ENCODE data around the gene MLIP. TPM values are rescaled to one million over a fixed set of nuclear protein-coding genes. Genes with fewer than 3 reads are reported as not detected.

The MLIP gene
- total and polyA plus RNA-seq, 10 donors = 0.02 to 0.30 (median 0.07) TPM; not detected in 6

DNA sequence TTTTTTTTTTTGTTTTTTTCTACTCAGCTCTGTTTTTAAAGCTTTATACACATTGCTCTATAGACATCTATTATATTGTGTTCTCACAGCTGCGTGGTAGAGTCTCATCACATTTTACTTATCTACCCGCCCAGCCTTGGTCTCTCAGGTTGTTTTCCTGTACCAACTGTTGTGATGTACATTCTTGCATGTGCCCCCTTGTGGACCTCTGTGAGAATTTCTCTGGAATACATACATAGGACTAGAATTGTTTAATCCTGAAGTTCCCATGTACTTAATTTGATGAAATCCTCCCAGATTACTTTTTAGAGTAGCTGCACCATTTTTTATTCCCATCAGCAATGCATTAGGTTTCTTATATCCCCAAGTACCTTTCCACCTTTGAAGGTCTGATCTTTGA, 156.6 kb downstream of the MLIP start:
- H3K27ac ChIP-seq = no peak overlapping the region
- no peaks in the 10 kb centered on the region for H3K9me3 ChIP-seq
- no peaks in the 10 kb centered on the region for H3K27me3 ChIP-seq (replicated peaks in 1 of 7)
- TF ChIP-seq, protein P1, sequence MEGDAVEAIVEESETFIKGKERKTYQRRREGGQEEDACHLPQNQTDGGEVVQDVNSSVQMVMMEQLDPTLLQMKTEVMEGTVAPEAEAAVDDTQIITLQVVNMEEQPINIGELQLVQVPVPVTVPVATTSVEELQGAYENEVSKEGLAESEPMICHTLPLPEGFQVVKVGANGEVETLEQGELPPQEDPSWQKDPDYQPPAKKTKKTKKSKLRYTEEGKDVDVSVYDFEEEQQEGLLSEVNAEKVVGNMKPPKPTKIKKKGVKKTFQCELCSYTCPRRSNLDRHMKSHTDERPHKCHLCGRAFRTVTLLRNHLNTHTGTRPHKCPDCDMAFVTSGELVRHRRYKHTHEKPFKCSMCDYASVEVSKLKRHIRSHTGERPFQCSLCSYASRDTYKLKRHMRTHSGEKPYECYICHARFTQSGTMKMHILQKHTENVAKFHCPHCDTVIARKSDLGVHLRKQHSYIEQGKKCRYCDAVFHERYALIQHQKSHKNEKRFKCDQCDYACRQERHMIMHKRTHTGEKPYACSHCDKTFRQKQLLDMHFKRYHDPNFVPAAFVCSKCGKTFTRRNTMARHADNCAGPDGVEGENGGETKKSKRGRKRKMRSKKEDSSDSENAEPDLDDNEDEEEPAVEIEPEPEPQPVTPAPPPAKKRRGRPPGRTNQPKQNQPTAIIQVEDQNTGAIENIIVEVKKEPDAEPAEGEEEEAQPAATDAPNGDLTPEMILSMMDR (IDR thresholded peaks at IDR 0.05 in 8 of 11, conservative IDR thresholded peaks at IDR 0.05 in 3 of 11) = peak in 1 of 11 experiments; percentile 9
- TF ChIP-seq POLR2A (IDR thresholded peaks at IDR 0.05) (no peak), POLR2AphosphoS5 (IDR thresholded peaks at IDR 0.05) (no peak)
- WGBS, 5 donors = 35 to 54% (median 46%) methylated on average over 2 of the region's 2 CpGs
- no peaks in the 10 kb centered on the region for H3K4me1 ChIP-seq
- intact Hi-C loops (cut with DNase I; ENCODE audit: low total_unique reads) = no loop called here
- DNase-seq = no peak
- H3K4me3 ChIP-seq = no peak overlapping the region
- no peaks in the 10 kb centered on the region for H3K36me3 ChIP-seq

- intact Hi-C loops (cut with DNase I; ENCODE audit: low total_unique reads) = no loop called here
- Histone ChIP-seq H3K9me3 (no peaks in the 10 kb centered on the region), H3K4me1 (no peaks in the 10 kb centered on the region), H3K27me3 (replicated peaks in 1 of 7) (no peaks in the 10 kb centered on the region), H3K27ac (no peak overlapping the region), H3K4me3 (no peak overlapping the region), H3K36me3 (no peaks in the 10 kb centered on the region)
- no peak for DNase-seq
- TF ChIP-seq POLR2AphosphoS5 (IDR thresholded peaks at IDR 0.05) = no peak
- TF ChIP-seq POLR2A (IDR thresholded peaks at IDR 0.05) = no peak
- TF ChIP-seq, protein P1 (IDR thresholded peaks at IDR 0.05 in 8 of 11, conservative IDR thresholded peaks at IDR 0.05 in 3 of 11) = no peak
- WGBS, 5 donors = 80 to 95% (median 89%) methylated on average over 6 of the region's 6 CpGs
Measured at GRCh38 chr6:54273214-54273820, 162.1 kb downstream of the MLIP start.

- intact Hi-C loops (cut with DNase I; ENCODE audit: low total_unique reads) = no loop called here
- Histone ChIP-seq H3K9me3 (no peaks in the 10 kb centered on the region), H3K36me3 (no peaks in the 10 kb centered on the region), H3K4me3 (no peak overlapping the region), H3K4me1 (no peaks in the 10 kb centered on the region), H3K27ac (no peak overlapping the region), H3K27me3 (replicated peaks in 1 of 7) (no peaks in the 10 kb centered on the region)
- DNase-seq = no peak
- TF ChIP-seq POLR2A (IDR thresholded peaks at IDR 0.05) = no peak
- TF ChIP-seq POLR2AphosphoS5 (IDR thresholded peaks at IDR 0.05) = no peak
- TF ChIP-seq, protein P1 (IDR thresholded peaks at IDR 0.05 in 8 of 11, conservative IDR thresholded peaks at IDR 0.05 in 3 of 11) = no peak
Measured at GRCh38 chr6:54274383-54274782, 163.1 kb downstream of the MLIP start.

DNA sequence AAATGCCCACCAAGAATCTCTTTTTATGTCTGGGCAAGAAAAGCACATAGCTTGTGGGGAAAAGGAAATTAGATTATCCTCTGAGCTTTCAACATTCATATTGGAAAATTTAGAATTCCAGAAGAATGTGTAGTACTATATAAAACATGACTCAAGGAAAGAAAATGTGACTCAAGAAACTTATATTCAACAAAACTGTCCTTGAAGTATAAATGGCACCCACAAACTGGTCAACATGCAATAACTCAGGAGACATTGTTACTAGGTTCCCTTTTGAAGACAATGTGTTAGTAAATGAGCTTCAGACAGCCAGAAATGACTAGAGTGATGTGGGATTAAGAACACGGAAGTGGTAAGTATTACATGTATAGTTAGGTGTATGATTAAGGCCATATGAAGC, 170.9 kb downstream of the MLIP start:
- WGBS, 5 donors = 78 to 94% (median 90%) methylated on average over 1 of the region's 1 CpG
- no peaks in the 10 kb centered on the region for H3K27me3 ChIP-seq (replicated peaks in 1 of 7)
- DNase-seq = no peak
- no peak overlapping the region for H3K27ac ChIP-seq
- no peak overlapping the region for H3K4me3 ChIP-seq
- H3K9me3 ChIP-seq = no peaks in the 10 kb centered on the region
- no peaks in the 10 kb centered on the region for H3K4me1 ChIP-seq
- intact Hi-C loops (cut with DNase I; ENCODE audit: low total_unique reads) = no loop called here
- TF ChIP-seq POLR2AphosphoS5 (IDR thresholded peaks at IDR 0.05) (no peak), POLR2A (IDR thresholded peaks at IDR 0.05) (no peak)
- H3K36me3 ChIP-seq = no peaks in the 10 kb centered on the region

Measured in spleen (tissue), 11 donors.